GM18505 (cell line): ENCODE results near the gene PPP2R2D.
A peak's percentile ranks its signal among the peaks of the same experiment; 100 is the strongest.

Source experiments
- ATAC-seq: cut with Tn5 transposase; IDR thresholded peaks from one replicate; pipeline ENCODE4 v1.9.1; 2021; ENCODE audit not compliant: unreplicated experiment
- POLR2A ChIP-seq: IDR thresholded peaks from 4 replicates; pipeline ENCODE4 v1.6.1; 2011; ENCODE audit warnings: borderline replicate concordance; ENCODE audit not compliant: insufficient read depth, insufficient read length; ENCODE audit errors: extremely low read depth

Gene PPP2R2D

GRCh38 chr10:131899116-131899690, 1.6 kb upstream of the PPP2R2D start:
- ATAC-seq: no peak

GRCh38 chr10:131899695-131900349, 986 bp upstream of the PPP2R2D start:
- peak; percentile 0 for ATAC-seq
- TF ChIP-seq POLR2A: no peak

More at GRCh38 chr10:131899116-131899690, 1.6 kb upstream of the PPP2R2D start:
- no peak for TF ChIP-seq POLR2A

- no peak for TF ChIP-seq POLR2A
- ATAC-seq: peak; percentile 30
These were observed 497 bp downstream of the PPP2R2D start for GRCh38 chr10:131901181-131901829.

- TF ChIP-seq POLR2A: no peak
- ATAC-seq: no peak
These were observed 1.4 kb downstream of the PPP2R2D start for GRCh38 chr10:131902211-131902610.

GRCh38 chr10:131902691-131903090, 1.9 kb downstream of the PPP2R2D start:
- no peak for TF ChIP-seq POLR2A

GRCh38 chr10:131905267-131905571, 4.4 kb downstream of the PPP2R2D start:
- ATAC-seq: no peak
- no peak for TF ChIP-seq POLR2A

More at GRCh38 chr10:131902691-131903090, 1.9 kb downstream of the PPP2R2D start:
- no peak for ATAC-seq

GRCh38 chr10:131905603-131906268, 4.9 kb downstream of the PPP2R2D start:
- TF ChIP-seq POLR2A: no peak
- no peak for ATAC-seq

GRCh38 chr10:131906269-131906639, 5.4 kb downstream of the PPP2R2D start:
- no peak for ATAC-seq
- no peak for TF ChIP-seq POLR2A

- no peak for TF ChIP-seq POLR2A
- no peak for ATAC-seq
These were observed 6.9 kb downstream of the PPP2R2D start for GRCh38 chr10:131907679-131908078.

GRCh38 chr10:131908151-131908550, 7.3 kb downstream of the PPP2R2D start:
- no peak for TF ChIP-seq POLR2A
- ATAC-seq: no peak

- no peak for ATAC-seq
These were observed 8.4 kb downstream of the PPP2R2D start for GRCh38 chr10:131909014-131909808.

GRCh38 chr10:131909929-131910328, 9.1 kb downstream of the PPP2R2D start:
- no peak for TF ChIP-seq POLR2A
- no peak for ATAC-seq

More at GRCh38 chr10:131909014-131909808, 8.4 kb downstream of the PPP2R2D start:
- no peak for TF ChIP-seq POLR2A
